HEK293T (cell line): ENCODE data around the gene RASSF4.

ENCODE experiments used
- ELF4 ChIP-seq: fragments of 450-650 bp; IDR thresholded peaks from 2 replicates; pipeline ENCODE4 v1.6.1; 2017; ENCODE audit warnings: antibody characterized with exemption
- FOXM1 ChIP-seq: fragments of 450-650 bp; IDR thresholded peaks from 2 replicates; pipeline ENCODE4 v1.6.1; 2017; ENCODE audit warnings: mild to moderate bottlenecking, borderline replicate concordance
- NFRKB ChIP-seq: fragments of 450-650 bp; IDR thresholded peaks from 2 replicates; pipeline ENCODE4 v1.6.1; 2016; ENCODE audit warnings: mild to moderate bottlenecking, moderate library complexity
- SUZ12 ChIP-seq: fragments of 450-650 bp; IDR thresholded peaks from 2 replicates; pipeline ENCODE4 v1.6.1; 2016; ENCODE audit warnings: mild to moderate bottlenecking
- ZNF384 ChIP-seq: fragments of 450-650 bp; IDR thresholded peaks from 2 replicates; pipeline ENCODE4 v1.6.1; 2016

DNA sequence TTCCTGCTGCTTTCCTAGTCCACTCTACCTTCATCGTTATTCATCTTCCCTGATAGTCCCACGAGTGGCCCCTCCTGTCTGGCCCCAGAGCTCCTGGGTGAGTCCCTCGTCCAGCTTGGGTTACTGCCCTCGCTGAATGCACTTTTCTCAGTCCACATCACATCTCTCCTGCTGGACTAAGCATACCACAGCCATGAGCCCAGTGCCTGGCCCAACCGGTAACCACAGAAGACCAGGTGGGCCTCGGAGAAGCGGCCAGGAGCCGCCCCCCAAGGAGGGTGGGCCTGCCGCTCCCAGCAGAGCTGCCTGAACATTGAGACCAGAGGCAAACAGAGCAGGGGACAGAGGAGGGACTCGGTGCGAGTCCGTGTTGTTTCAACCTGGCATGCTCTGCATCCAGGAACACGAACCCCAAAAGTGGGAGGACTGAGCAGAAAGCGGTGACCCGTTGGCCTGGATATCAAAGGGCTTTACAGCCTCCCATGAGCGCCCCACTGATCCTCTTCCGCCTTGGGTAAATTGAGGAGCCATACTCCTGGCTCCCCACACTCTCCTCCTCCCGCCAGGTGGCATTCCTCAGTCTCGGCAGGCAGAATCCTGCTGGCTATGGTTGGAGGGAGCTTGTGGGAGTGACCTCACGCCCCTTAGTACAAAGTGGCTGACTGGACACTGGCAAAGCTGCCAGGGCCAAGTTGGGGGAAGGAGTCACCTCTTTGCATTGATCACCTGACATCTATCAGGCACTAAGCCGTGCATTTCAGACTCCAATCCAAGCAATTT is 35.2 kb upstream of the RASSF4 start:
- TF ChIP-seq FOXM1: no peak
- no peak for TF ChIP-seq ZNF384
- TF ChIP-seq ELF4: no peak
- TF ChIP-seq NFRKB: no peak
- no peak for TF ChIP-seq SUZ12
